A549 (cell line): ENCODE data around the gene MRPL46.

Experiments
- BHLHE40 ChIP-seq: IDR thresholded peaks from 2 replicates; pipeline ENCODE4 v1.6.1; 2012; ENCODE audit warnings: low read depth, low read length, inconsistent platforms
- CEBPB ChIP-seq, 2 experiments: fragments of >200 bp in 1 of 2; sonication (Bioruptor Twin) in 1 of 2; formaldehyde crosslinking in 1 of 2; IDR thresholded peaks; 2 replicates each; pipeline ENCODE4 v1.6.1; 2012 to 2016
- CTCF ChIP-seq: fragments of >200 bp; sonication (Bioruptor Twin); formaldehyde crosslinking; IDR thresholded peaks from 3 replicates; pipeline ENCODE4 v1.5.1; 2016
- EP300 ChIP-seq, 2 experiments: fragments of >200 bp; sonication (Bioruptor Twin); formaldehyde crosslinking; IDR thresholded peaks; 2 replicates in 1 of 2; 3 replicates in 1 of 2; pipeline ENCODE4 v1.6.1; 2016 to 2017
- KDM5A ChIP-seq: fragments of 200-600 bp; sonication (generic); IDR thresholded peaks from 2 replicates; pipeline ENCODE4 v1.6.1; 2016; ENCODE audit warnings: antibody characterized with exemption, mild to moderate bottlenecking
- MAFK ChIP-seq: fragments of 450-650 bp; IDR thresholded peaks from 2 replicates; pipeline ENCODE4 v1.6.1; 2014; ENCODE audit not compliant: partially characterized antibody
- MAX ChIP-seq: IDR thresholded peaks from 2 replicates; pipeline ENCODE4 v1.6.1; 2012
- PHF8 ChIP-seq: fragments of 200-600 bp; sonication (generic); IDR thresholded peaks from 2 replicates; pipeline ENCODE4 v1.6.1; 2016; ENCODE audit warnings: low read depth, mild to moderate bottlenecking, antibody characterized with exemption, moderate library complexity, borderline replicate concordance
- POLR2A ChIP-seq: IDR thresholded peaks from 2 replicates; pipeline ENCODE4 v1.6.1; 2012; ENCODE audit warnings: mild to moderate bottlenecking, low read length
- RAD21 ChIP-seq, 2 experiments: fragments of >200 bp in 1 of 2; sonication (Bioruptor Twin) in 1 of 2; formaldehyde crosslinking in 1 of 2; IDR thresholded peaks in 1 of 2; conservative IDR thresholded peaks in 1 of 2; 2 replicates in 1 of 2; 3 replicates in 1 of 2; pipeline ENCODE4 v1.6.1; 2012 to 2018; ENCODE audit warnings: inconsistent platforms in 1 of 2
- RNF2 ChIP-seq: fragments of 200-600 bp; sonication (generic); IDR thresholded peaks from 2 replicates; pipeline ENCODE4 v1.6.1; 2016; ENCODE audit warnings: low read depth, mild to moderate bottlenecking, antibody characterized with exemption, moderate library complexity, borderline replicate concordance

GRCh38 chr15:88430051-88430450 is 37.1 kb downstream of the MRPL46 start:
- no peak for TF ChIP-seq PHF8
- no peak for TF ChIP-seq RNF2
- TF ChIP-seq BHLHE40 = no peak
- no peak for TF ChIP-seq CTCF
- TF ChIP-seq KDM5A = no peak
- TF ChIP-seq MAFK = no peak
- no peak for TF ChIP-seq EP300 (IDR thresholded peaks at IDR 0.05)
- no peak for TF ChIP-seq POLR2A
- no peak for TF ChIP-seq RAD21 (conservative IDR thresholded peaks at IDR 0.05 in 1 of 2, IDR thresholded peaks at IDR 0.05 in 1 of 2)
- TF ChIP-seq CEBPB (IDR thresholded peaks at IDR 0.05) = no peak
- TF ChIP-seq MAX = no peak
